Measurements from ENCODE around the gene MYF5. TPM values are rescaled to one million over a fixed set of nuclear protein-coding genes. Genes with fewer than 3 reads are reported as not detected.

The MYF5 gene
- total RNA-seq, 1 donor from 2014 or later = not detected

- Histone ChIP-seq H3K27me3 (ENCODE audit: low read depth) (no peaks in the 10 kb centered on the region), H3K36me3 (no peaks in the 10 kb centered on the region), H3K4me3 (no peak overlapping the region), H3K27ac (replicated peaks) (no peak overlapping the region), H3K9me3 (replicated peaks) (no peaks in the 10 kb centered on the region), H3K4me1 (no peaks in the 10 kb centered on the region)
- intact Hi-C loops (cut with micrococcal nuclease) = no loop called here
- no peak for TF ChIP-seq CTCF (IDR thresholded peaks at IDR 0.05; ENCODE audit: borderline replicate concordance)
- no peak for DNase-seq
Observed at GRCh38 chr12:80747800-80748199, 31.1 kb downstream of the MYF5 start.

GRCh38 chr12:80749456-80749855, 32.7 kb downstream of the MYF5 start:
- Histone ChIP-seq H3K27ac (replicated peaks) (no peak overlapping the region), H3K4me1 (no peaks in the 10 kb centered on the region), H3K4me3 (no peak overlapping the region), H3K27me3 (ENCODE audit: low read depth) (no peaks in the 10 kb centered on the region), H3K36me3 (no peaks in the 10 kb centered on the region), H3K9me3 (replicated peaks) (no peaks in the 10 kb centered on the region)
- no peak for DNase-seq
- no peak for TF ChIP-seq CTCF (IDR thresholded peaks at IDR 0.05; ENCODE audit: borderline replicate concordance)
- intact Hi-C loops (cut with micrococcal nuclease) = no loop called here

GRCh38 chr12:80752464-80752863, 35.8 kb downstream of the MYF5 start:
- H3K9me3 ChIP-seq (replicated peaks) = no peaks in the 10 kb centered on the region
- no peak overlapping the region for H3K4me3 ChIP-seq
- H3K27ac ChIP-seq (replicated peaks) = no peak overlapping the region
- intact Hi-C loops (cut with micrococcal nuclease) = no loop called here
- no peak for DNase-seq
- no peaks in the 10 kb centered on the region for H3K27me3 ChIP-seq (ENCODE audit: low read depth)
- H3K4me1 ChIP-seq = no peaks in the 10 kb centered on the region
- no peaks in the 10 kb centered on the region for H3K36me3 ChIP-seq
- no peak for TF ChIP-seq CTCF (IDR thresholded peaks at IDR 0.05; ENCODE audit: borderline replicate concordance)

DNA sequence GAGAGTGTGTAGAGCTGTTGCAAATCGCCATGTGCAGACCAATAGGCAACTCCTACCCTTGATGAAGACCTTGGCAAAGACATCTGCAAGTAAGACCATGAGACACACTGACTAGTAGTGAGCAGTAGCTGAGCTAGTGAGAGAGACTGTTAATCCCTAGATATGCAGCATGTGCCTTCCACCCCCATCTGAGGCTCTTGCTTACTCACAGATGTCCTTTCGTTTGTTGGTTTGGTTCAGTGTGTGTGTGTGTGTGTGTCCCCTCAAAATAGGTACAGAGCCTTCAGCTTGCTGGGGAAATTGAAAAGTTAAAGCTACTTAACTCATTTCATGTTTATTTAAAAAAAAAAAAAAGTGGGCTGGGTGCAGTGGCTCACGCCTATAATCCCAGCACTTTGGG, 37.6 kb downstream of the MYF5 start:
- no peaks in the 10 kb centered on the region for H3K9me3 ChIP-seq (replicated peaks)
- intact Hi-C loops (cut with micrococcal nuclease) = no loop called here
- H3K4me3 ChIP-seq = no peak overlapping the region
- TF ChIP-seq CTCF (IDR thresholded peaks at IDR 0.05; ENCODE audit: borderline replicate concordance) = no peak
- no peaks in the 10 kb centered on the region for H3K4me1 ChIP-seq
- no peak overlapping the region for H3K27ac ChIP-seq (replicated peaks)
- H3K36me3 ChIP-seq = no peaks in the 10 kb centered on the region
- no peak for DNase-seq
- H3K27me3 ChIP-seq (ENCODE audit: low read depth) = no peaks in the 10 kb centered on the region

DNA sequence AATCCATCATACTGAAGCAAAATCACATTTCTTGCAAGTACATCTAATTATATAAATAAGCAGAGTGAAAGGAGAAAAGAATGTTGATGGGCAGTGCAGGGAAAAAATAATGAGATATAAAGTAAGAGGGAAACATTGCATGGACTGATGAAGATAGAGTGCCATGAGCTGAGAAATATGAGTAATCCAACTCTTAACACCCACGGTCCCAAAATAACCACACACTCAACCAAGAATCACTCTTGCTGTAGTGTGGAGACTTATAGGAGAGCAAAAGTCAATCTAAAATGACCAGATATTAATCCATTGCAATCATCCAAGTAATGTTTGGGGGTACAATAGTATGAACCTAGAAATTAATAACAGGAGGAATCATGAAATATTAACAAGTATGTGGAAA, 40.2 kb downstream of the MYF5 start:
- DNase-seq = no peak
- intact Hi-C loops (cut with micrococcal nuclease) = no loop called here
- no peaks in the 10 kb centered on the region for H3K36me3 ChIP-seq
- H3K4me3 ChIP-seq = no peak overlapping the region
- H3K9me3 ChIP-seq (replicated peaks) = no peaks in the 10 kb centered on the region
- no peak overlapping the region for H3K27ac ChIP-seq (replicated peaks)
- TF ChIP-seq CTCF (IDR thresholded peaks at IDR 0.05; ENCODE audit: borderline replicate concordance) = no peak
- no peaks in the 10 kb centered on the region for H3K4me1 ChIP-seq
- H3K27me3 ChIP-seq (ENCODE audit: low read depth) = no peaks in the 10 kb centered on the region

GRCh38 chr12:80761838-80762237, 45.1 kb downstream of the MYF5 start:
- H3K4me3 ChIP-seq = no peak overlapping the region
- no peaks in the 10 kb centered on the region for H3K27me3 ChIP-seq (ENCODE audit: low read depth)
- intact Hi-C loops (cut with micrococcal nuclease) = loop anchor here (10.0 kb wide), 2 partner anchors 287 to 347 kb away; no protein-coding TSS in a partner anchor
- H3K4me1 ChIP-seq = no peaks in the 10 kb centered on the region
- no peaks in the 10 kb centered on the region for H3K9me3 ChIP-seq (replicated peaks)
- H3K27ac ChIP-seq (replicated peaks) = no peak overlapping the region
- TF ChIP-seq CTCF (IDR thresholded peaks at IDR 0.05; ENCODE audit: borderline replicate concordance) = no peak
- DNase-seq = no peak
- no peaks in the 10 kb centered on the region for H3K36me3 ChIP-seq
